SHP77 treated with DMSO at 0.1 percent for 48 hours (cell line): ENCODE measurements around the gene THADA.

ENCODE experiments used
- DNase-seq: peaks from one replicate; lab custom pipeline; 2025; lab: John Stamatoyannopoulos, UW

THADA gene

DNA sequence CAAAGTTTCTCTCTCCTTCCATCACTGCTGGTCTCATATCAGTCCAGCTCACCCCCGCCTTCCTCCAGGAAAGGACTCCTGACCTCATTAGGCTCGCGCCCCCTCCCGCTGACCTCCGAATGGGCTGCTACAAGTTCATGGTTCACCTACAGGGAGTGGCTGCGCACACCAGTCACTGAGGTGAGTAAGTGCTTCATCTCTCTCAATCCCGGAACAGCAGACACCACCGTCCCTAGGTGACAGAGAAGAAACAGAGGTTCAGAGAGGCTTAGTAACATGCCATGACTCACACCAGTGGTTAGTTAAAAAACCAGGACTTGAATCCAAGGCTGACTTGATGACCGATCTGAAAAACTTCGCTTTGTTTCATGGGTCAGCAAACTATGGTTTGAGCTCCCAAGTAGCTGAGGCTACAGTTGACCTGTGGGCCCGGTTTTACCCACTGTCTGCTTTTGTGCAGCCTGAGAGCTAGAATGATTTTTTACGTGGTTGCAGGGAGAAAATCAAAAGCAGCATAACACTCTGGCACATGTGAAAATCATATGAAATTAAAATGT is 411.4 kb downstream of the THADA start:
- no peak for DNase-seq

DNA sequence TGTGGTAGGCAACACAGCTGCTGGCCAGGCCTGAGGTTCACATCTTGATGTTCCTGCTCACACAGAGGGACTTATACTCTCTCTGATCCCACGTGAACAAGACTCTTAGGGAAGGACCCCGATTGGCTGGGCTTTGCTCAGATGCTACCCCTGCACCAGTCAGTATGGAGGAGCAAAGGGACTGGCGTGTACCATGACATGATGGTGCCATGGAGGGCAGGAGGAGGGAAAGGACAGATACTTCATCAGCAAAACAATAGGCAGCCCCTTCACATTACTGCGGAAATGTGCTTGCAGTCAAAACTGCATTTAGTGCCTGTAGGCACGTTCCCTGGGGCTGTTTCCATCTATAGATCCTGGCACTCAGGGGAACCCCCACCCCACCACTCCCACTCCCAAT is 412.1 kb downstream of the THADA start:
- DNase-seq, result no peak

DNA sequence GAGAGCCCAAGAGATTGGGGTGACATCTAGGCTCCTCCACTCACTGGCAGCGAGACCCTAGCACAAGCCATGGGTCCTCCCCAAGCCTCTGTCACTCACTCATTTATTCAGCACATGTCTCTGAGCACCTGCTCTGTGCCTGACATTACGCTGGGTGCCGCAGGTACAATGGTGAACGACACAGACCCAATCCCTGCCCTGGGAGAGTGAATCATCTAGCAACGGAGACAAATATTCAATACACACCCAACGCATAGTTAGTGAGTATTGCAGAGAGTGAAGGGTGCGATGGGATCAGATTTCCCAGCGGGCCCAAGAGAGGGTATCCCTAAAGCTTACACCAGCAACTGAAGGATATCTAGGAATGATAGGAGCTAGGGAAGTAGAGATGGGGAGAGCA is 414.9 kb downstream of the THADA start:
- DNase-seq, result no peak
